ENCODE results near the gene MUS81.

DNA sequence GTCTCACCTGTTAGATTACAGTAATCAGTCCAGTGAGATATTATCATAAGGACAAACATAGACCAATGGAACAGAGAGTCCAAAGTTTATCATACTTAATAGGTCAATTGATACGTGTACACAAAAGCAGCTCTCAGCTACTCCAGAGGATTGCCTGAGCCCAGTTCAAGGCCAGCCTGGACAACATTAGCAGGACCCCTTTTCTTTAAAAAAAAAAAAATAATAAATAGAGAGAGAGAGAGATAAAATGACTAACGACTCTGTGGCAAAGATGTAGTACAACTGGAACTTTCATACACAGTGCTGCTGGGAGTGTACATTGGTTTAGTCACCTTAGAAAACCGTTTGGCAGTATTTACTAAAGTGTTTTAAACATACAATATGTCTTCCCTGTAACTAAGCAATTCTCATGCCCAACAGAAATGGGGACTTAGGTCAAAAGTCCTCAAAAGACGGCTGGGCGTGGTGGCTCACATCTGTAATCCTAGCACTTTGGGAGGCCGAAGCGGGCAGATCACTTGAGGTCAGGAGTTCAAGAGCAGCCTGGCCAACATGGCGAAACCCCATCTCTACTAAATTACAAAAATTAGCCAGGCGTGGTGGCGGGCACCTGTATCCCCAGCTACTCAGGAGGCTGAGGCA lies 15.9 kb upstream of the MUS81 start:
- TF ChIP-seq, protein P1, sequence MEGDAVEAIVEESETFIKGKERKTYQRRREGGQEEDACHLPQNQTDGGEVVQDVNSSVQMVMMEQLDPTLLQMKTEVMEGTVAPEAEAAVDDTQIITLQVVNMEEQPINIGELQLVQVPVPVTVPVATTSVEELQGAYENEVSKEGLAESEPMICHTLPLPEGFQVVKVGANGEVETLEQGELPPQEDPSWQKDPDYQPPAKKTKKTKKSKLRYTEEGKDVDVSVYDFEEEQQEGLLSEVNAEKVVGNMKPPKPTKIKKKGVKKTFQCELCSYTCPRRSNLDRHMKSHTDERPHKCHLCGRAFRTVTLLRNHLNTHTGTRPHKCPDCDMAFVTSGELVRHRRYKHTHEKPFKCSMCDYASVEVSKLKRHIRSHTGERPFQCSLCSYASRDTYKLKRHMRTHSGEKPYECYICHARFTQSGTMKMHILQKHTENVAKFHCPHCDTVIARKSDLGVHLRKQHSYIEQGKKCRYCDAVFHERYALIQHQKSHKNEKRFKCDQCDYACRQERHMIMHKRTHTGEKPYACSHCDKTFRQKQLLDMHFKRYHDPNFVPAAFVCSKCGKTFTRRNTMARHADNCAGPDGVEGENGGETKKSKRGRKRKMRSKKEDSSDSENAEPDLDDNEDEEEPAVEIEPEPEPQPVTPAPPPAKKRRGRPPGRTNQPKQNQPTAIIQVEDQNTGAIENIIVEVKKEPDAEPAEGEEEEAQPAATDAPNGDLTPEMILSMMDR (IDR thresholded peaks at IDR 0.05; ENCODE audit: low read length): no peak
- no peak for TF ChIP-seq EZH2 (optimal IDR thresholded peaks at IDR 0.05; ENCODE audit: low read depth, low read length)
